Upper lobe of left lung (tissue), 4 donors: ENCODE measurements around the gene ANKRD35.

Experiments used
- POLR2A ChIP-seq, 4 donors: fragments of 450-650 bp; IDR thresholded peaks; one replicate each; pipeline ENCODE4 v1.5.1; 2016 to 2017; ENCODE audit warnings: antibody characterized with exemption in 4 of 4, mild to moderate bottlenecking in 2 of 4
- TF ChIP-seq, protein P1 (sequence below), 6 experiments: fragments of 450-650 bp in 4 of 6; fragments of 200-600 bp in 2 of 6; sonication (generic) in 2 of 6; IDR thresholded peaks; one replicate each; pipeline ENCODE4 v1.5.1; 2016 to 2019; ENCODE audit warnings: antibody characterized with exemption in 6 of 6

DNA sequence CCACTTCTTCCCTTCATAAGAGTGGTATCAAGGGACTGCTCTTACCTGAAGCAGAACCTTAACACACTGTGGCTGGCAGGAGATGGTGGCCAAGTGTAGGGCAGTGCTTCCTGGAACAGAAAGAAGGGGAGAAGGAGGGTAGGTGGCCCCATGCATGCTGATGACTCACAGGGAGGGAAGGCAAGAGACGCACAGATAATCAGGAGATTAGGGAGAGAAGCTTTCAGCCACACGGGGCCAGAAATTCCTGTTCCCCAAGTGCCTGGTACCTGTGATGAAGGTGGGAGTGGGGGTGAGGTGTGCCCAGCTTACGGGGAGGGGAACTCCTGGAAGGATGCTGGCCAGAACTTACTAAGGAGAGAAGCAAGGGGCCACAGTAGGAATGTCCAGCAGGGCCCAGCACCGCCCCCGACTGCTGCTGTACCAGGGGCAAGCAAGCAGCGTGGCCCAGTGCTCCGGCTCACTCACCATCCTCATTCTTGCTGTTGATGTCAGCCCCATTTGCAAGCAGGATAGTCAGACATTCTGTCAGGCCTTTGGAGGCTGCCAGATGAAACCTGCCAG is 7.7 kb downstream of the ANKRD35 start:
- TF ChIP-seq, protein P1, sequence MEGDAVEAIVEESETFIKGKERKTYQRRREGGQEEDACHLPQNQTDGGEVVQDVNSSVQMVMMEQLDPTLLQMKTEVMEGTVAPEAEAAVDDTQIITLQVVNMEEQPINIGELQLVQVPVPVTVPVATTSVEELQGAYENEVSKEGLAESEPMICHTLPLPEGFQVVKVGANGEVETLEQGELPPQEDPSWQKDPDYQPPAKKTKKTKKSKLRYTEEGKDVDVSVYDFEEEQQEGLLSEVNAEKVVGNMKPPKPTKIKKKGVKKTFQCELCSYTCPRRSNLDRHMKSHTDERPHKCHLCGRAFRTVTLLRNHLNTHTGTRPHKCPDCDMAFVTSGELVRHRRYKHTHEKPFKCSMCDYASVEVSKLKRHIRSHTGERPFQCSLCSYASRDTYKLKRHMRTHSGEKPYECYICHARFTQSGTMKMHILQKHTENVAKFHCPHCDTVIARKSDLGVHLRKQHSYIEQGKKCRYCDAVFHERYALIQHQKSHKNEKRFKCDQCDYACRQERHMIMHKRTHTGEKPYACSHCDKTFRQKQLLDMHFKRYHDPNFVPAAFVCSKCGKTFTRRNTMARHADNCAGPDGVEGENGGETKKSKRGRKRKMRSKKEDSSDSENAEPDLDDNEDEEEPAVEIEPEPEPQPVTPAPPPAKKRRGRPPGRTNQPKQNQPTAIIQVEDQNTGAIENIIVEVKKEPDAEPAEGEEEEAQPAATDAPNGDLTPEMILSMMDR (IDR thresholded peaks at IDR 0.05), result no peak
- no peak for TF ChIP-seq POLR2A (IDR thresholded peaks at IDR 0.05)
